Neural crest cell (in vitro differentiated cells): ENCODE measurements around the gene CRIP3. TPM values are rescaled to one million over a fixed set of nuclear protein-coding genes. Genes with fewer than 3 reads are reported as not detected.

ENCODE experiments used
- DNase-seq: peaks from one replicate; pipeline ENCODE4 v3.0.0; 2021; ENCODE audit warnings: low read depth, mixed read lengths, low spot score
- H3K27ac Mint-ChIP-seq: one replicate; pipeline ENCODE4 v1.8.0; 2021; ENCODE audit warnings: mild to moderate bottlenecking, mixed read lengths; ENCODE audit not compliant: unreplicated experiment
- H3K27me3 Mint-ChIP-seq: 2 replicates; pipeline ENCODE4 v1.8.0; 2021; ENCODE audit warnings: low read depth, mild to moderate bottlenecking, mixed read lengths
- H3K36me3 Mint-ChIP-seq: 2 replicates; pipeline ENCODE4 v1.8.0; 2021; ENCODE audit warnings: low read depth, mild to moderate bottlenecking, mixed read lengths
- H3K4me1 Mint-ChIP-seq: 2 replicates; pipeline ENCODE4 v1.8.0; 2021; ENCODE audit warnings: mixed read lengths
- H3K4me3 Mint-ChIP-seq: one replicate; pipeline ENCODE4 v1.8.0; 2021; ENCODE audit warnings: mild to moderate bottlenecking, mixed read lengths
- H3K9me3 Mint-ChIP-seq: 2 replicates; pipeline ENCODE4 v1.8.0; 2021; ENCODE audit warnings: mixed read lengths
- total RNA-seq: library from RNA; stranded (reverse); gene quantifications from 2 replicates; pipeline ENCODE4 v1.2.1, GENCODE V29; 2021
- TF ChIP-seq, protein P1 (sequence below): fragments of 200-600 bp; sonication (generic); conservative IDR thresholded peaks from 2 replicates; pipeline ENCODE4 v1.5.0; 2021; ENCODE audit warnings: antibody characterized with exemption, mild to moderate bottlenecking

The CRIP3 gene
- total RNA-seq, 1 donor from 2014 or later = 2.0 TPM

DNA sequence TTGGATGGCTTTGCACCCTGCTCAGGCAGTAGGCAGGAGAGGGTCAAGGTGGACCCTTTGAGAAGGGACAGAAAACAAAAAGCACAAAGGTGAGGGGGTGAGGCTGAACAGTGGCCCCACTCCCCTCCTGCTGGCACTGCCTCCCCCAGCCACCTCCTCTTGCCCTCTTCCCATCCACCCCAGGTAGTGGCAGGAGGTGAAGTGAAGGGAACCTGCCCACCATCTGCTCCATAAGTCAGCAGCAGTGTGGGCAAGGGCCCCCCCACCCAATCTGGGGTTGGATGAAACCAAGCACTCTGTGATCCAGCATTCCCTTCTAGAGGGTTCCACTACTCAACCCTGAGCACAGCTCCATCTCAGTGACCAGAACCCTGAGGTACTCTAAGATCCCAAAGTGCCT is 36.7 kb downstream of the CRIP3 start:
- Mint-ChIP-seq H3K4me3 (no peak overlapping the region), H3K9me3 (no peaks in the 10 kb centered on the region), H3K36me3 (no peaks in the 10 kb centered on the region), H3K27ac (no peak overlapping the region), H3K4me1 (peaks cover 20% of the 10 kb centered on the region), H3K27me3 (peaks cover 75% of the 10 kb centered on the region)
- no peak for DNase-seq
- TF ChIP-seq, protein P1, sequence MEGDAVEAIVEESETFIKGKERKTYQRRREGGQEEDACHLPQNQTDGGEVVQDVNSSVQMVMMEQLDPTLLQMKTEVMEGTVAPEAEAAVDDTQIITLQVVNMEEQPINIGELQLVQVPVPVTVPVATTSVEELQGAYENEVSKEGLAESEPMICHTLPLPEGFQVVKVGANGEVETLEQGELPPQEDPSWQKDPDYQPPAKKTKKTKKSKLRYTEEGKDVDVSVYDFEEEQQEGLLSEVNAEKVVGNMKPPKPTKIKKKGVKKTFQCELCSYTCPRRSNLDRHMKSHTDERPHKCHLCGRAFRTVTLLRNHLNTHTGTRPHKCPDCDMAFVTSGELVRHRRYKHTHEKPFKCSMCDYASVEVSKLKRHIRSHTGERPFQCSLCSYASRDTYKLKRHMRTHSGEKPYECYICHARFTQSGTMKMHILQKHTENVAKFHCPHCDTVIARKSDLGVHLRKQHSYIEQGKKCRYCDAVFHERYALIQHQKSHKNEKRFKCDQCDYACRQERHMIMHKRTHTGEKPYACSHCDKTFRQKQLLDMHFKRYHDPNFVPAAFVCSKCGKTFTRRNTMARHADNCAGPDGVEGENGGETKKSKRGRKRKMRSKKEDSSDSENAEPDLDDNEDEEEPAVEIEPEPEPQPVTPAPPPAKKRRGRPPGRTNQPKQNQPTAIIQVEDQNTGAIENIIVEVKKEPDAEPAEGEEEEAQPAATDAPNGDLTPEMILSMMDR = no peak

DNA sequence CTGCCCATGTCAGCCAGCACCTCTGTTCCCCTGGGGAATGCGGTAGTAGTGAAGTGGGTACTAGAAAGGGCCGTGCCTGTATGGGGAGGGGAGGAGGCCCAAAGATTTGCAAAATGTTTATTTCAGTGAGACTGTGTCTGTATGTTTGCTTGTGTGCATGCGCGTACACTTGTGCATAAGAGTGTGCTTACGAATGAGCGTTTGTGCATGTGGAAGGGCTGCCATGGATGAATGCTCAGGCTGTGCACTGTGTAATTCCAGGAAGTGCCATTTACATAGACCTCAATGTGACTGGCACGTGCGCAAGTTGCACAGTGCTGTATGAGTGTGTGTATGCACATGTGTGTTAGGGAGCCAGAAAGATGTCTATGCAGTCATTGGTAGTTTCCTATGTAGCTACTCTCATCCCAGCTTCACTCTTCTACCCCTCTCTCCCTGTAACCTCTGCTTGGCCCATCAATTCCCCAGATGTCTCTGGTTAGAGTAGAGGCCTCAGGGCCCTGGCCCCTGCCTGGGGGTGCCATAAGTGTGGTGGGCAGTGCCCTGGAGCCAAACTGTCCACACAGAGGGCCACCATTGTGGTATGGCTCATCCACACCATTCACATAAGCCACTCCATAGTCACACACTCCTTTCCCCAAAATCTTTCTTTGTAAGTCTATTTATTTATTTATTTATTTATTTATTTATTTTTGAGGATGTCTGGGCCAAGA is 37.4 kb downstream of the CRIP3 start:
- H3K36me3 Mint-ChIP-seq = no peaks in the 10 kb centered on the region
- DNase-seq = no peak
- H3K27me3 Mint-ChIP-seq = peaks cover 69% of the 10 kb centered on the region
- TF ChIP-seq, protein P1 = no peak
- no peak overlapping the region for H3K27ac Mint-ChIP-seq
- H3K4me3 Mint-ChIP-seq = peak overlapping the region; percentile 10
- peaks cover 20% of the 10 kb centered on the region for H3K4me1 Mint-ChIP-seq
- H3K9me3 Mint-ChIP-seq = no peaks in the 10 kb centered on the region

DNA sequence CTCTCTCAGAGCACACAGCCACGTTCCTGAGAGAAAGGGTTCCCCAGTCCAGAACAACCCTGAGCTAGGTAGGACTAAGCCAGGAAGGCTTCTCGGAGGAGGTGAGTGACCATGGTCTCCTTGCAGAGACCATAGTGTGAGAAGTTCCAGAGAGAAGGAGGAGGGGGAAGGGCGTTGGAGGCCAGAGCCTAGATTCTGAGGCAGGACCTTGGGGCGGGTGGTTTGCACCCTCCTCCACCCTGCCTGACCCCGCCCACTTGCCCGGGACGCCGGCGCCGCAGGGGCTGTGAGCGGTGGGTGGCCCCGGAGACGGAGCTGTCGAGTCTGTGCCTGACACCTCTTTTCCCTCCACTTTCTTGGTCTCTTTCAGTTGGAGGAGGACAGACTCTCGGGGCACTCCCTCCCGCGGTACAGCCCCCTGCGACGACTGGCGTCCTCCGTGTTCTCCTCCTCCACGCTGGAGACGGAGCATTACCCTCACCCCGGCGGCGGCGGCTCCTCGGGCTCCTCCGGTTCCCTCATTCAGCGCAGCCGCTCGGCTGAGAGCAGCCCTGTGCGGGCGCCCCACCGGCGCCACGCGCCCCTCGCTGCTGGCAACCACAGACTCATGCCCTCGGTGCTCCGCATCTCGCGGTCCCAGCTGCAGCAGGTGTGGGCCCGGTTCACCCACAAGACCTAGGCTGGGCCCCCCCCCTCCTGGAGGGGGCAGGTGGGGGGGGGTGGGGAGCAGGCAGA is 39.2 kb downstream of the CRIP3 start:
- H3K4me3 Mint-ChIP-seq = no peak overlapping the region
- DNase-seq = no peak

DNA sequence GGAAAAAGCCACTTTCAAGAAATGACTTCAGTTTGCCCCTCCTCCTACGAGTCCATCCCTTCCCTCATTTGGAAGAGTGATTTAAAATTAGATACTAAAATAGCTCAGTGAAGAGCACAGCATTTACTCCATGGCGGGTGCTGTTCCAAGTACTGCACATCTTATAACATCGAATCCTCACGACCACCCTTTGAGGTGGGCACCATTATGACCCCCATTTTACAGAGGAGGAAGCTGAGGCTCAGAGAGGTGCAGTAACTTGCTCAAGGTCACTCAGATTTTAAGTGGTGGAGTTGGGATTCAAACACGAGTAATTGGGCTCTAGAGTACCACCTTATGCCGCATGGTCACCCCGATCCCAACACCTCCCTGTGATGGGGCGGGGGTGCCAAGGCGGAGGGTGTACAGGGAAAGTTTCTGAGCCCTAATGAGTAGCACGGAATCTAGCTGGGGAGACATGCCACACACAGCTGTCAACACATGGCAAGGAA is 39.8 kb downstream of the CRIP3 start:
- Mint-ChIP-seq H3K36me3 (no peaks in the 10 kb centered on the region), H3K9me3 (no peaks in the 10 kb centered on the region), H3K27me3 (peaks cover 49% of the 10 kb centered on the region), H3K4me1 (peaks cover 11% of the 10 kb centered on the region), H3K4me3 (no peak overlapping the region), H3K27ac (no peak overlapping the region)
- no peak for DNase-seq
- TF ChIP-seq, protein P1 = no peak

More for the DNA sequence above, 39.2 kb downstream of the CRIP3 start:
- H3K27me3 Mint-ChIP-seq = peaks cover 55% of the 10 kb centered on the region
- H3K4me1 Mint-ChIP-seq = peaks cover 11% of the 10 kb centered on the region
- H3K9me3 Mint-ChIP-seq = no peaks in the 10 kb centered on the region
- TF ChIP-seq, protein P1 = no peak
- H3K36me3 Mint-ChIP-seq = no peaks in the 10 kb centered on the region
- H3K27ac Mint-ChIP-seq = no peak overlapping the region

DNA sequence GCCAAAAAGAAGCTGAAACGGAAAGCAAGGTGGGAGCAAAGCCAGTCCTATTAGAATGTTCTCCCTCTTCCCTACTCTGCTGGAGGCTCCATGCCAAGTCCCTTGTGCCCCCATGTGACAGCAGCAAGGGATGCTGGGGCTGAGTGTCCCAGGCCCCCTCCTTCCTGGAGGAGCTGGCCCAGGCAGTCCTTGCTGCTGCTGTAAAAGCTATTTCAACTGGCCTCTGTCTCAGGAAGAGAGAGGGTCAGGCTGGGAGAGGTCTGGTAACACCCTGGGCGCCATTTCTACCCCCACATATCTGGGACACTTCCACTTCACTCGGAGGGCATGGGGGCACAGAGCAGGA is 40.3 kb downstream of the CRIP3 start:
- no peak overlapping the region for H3K4me3 Mint-ChIP-seq
- H3K4me1 Mint-ChIP-seq = peaks cover 11% of the 10 kb centered on the region
- H3K27me3 Mint-ChIP-seq = peaks cover 45% of the 10 kb centered on the region
- no peaks in the 10 kb centered on the region for H3K9me3 Mint-ChIP-seq
- no peak overlapping the region for H3K27ac Mint-ChIP-seq
- DNase-seq = no peak
- no peaks in the 10 kb centered on the region for H3K36me3 Mint-ChIP-seq
- TF ChIP-seq, protein P1 = no peak
